GM19193 (cell line): ENCODE results near the gene OR1N1.

Experiments
- POLR2A ChIP-seq: IDR thresholded peaks from 4 replicates; pipeline ENCODE4 v1.6.1; 2011; ENCODE audit not compliant: insufficient read depth, insufficient read length; ENCODE audit errors: extremely low read depth

The OR1N1 gene

DNA sequence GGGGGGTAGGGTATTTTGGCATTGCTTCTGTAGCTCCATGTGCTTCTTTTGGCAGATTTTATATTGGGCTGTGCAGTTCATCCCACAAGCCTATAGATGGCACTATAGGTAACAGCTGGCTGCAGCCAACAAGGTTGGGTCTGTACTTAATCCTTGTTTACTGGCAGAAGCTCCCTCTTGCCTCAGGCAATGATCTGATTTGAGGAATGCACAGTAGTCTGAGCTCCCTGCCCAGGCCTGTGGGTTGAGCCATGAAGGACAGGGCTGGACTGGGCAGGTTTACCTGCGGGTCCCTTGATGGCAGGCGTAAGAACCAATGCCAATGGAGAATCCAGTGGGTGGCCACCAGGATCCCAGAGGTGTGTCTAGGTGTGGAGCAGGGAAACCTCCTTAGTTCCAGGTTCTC lies 28.2 kb downstream of the OR1N1 start:
- TF ChIP-seq POLR2A, result no peak

GRCh38 chr9:122479062-122479461 lies 48.0 kb downstream of the OR1N1 start:
- TF ChIP-seq POLR2A, result no peak

- TF ChIP-seq POLR2A, result no peak
Measured at GRCh38 chr9:122477826-122478225, 49.3 kb downstream of the OR1N1 start, which contains the start of gene OR1J1. OR1J1 (minus strand) TSS chr9:122477926; CDS start chr9:122477926, 0 bp downstream.

- TF ChIP-seq POLR2A, result no peak
Measured at GRCh38 chr9:122477346-122477745, 49.7 kb downstream of the OR1N1 start.
